Tongue (tissue), 2 donors: ENCODE results near the gene LSM14B. TPM values are rescaled to one million over a fixed set of nuclear protein-coding genes. Genes with fewer than 3 reads are reported as not detected.

Source experiments
- DNase-seq: peaks from one replicate; pipeline ENCODE4 v3.0.0-alpha.2; 2015
- total RNA-seq: library from RNA; depleted of rRNA; stranded (reverse); fragments of >200 nt; gene quantifications from one replicate; pipeline ENCODE4 v1.2.3, GENCODE V29; 2014

Gene LSM14B
- total RNA-seq, 1 donor from 2014 or later, result 82.9 TPM

DNA sequence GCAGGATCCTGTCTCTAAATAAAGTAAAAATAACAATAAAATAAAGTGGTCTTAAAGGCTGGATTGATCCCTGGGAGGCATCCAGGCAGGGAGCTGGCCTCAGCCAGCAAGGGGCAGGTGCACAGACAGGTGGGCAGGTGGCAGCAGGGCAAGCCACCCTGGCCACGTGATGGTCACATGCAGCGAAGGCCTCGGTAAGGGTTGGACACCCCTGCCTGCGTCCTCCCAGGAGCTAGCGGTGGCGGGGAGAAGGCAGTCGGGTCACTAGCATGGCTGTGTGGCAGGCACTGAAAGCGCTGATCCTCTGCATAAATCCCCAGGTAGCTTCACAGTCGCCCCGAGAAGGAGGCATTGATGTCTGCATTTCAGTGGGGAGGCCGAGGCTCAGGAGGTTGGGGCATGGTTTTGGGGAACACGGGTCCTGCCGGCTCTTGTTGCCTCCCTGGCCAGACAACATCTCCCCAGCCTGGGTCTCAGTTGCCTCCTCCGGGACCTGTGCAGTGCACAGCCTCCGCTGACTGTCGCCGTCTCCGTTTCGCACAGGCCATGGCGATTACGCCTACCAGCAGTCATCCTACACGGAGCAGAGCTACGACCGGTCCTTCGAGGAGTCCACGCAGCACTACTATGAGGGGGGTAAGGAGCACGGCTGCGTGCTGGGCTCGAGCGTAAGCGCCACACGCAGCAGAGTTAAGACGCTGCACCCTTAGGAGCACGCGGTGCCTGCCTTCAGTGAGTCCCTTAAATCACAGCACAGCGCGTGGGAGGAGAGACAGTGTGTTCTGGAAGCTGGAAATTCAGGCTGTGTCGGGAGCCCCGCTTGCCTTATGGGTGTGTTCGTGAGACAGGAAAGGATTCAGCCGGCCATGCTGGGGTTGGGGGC lies 42.8 kb downstream of the LSM14B start:
- no peak for DNase-seq

DNA sequence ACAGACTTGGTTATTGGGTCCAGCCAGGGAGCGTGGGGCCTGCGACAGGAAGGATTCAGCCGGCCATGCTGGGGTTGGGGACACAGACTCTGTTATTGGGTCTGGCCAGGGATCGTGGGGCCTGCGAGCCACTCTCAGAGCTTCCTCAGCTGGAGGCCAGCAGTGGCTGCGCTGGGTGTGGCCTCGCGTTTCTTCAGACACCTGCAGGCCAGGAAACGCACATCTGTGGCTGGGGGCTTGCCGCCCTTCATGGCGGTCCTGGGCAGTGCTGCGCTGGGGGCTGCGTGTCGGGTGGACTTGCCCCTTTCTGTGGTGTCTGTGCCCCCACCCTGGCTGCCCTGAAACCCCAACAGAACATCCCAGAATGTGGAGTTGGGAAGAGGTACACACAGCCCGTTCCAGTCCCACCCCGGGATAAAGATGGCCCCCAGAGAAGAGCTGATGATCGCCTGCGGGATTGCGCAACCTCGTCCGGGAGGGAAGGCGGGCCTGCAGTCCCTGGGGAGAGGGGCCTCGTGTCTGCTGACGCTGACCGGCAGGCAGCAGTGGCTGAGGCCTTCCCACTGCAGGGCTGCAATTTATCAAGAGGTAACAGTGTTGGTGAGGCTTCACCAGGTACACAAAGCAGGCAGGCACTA lies 43.6 kb downstream of the LSM14B start:
- no peak for DNase-seq

DNA sequence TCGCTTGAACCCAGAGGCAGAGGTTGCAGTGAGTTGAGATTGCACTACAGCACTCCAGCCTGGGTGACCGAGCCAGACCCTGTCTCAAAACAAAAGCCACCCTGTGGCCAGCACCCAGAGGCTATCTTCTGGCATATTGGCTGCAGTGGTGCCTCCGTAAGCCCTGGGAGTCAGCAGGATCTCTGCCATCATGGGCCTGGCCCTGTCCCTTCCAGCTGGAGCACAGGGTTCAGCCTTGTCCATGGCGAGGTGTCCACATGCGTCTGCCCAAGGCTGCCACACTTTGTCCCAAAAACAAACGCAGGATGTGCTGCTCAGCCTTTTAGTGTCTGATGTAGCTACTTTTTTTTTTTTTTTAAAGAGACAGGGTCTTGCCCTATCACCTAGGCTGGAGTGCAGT lies 45.2 kb downstream of the LSM14B start:
- no peak for DNase-seq

DNA sequence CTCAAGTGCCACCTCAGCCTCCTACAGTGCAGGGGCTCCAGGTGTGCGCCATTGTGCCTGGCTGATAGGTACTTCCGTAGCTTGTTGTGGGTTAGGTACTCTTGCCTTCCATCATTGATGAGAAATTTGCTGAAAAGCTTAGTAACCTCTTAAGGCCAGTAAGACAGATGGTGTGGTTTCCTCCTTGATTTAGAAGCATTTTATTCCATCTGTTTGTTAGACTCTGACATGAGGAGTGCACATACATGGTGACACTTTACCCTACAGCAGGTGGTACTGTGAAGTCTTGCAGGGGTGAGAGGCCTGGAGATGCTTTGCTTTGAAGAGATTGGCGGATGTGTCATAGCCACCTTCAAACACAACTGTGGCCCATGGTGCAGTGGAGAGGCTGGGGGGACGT lies 45.8 kb downstream of the LSM14B start:
- no peak for DNase-seq

DNA sequence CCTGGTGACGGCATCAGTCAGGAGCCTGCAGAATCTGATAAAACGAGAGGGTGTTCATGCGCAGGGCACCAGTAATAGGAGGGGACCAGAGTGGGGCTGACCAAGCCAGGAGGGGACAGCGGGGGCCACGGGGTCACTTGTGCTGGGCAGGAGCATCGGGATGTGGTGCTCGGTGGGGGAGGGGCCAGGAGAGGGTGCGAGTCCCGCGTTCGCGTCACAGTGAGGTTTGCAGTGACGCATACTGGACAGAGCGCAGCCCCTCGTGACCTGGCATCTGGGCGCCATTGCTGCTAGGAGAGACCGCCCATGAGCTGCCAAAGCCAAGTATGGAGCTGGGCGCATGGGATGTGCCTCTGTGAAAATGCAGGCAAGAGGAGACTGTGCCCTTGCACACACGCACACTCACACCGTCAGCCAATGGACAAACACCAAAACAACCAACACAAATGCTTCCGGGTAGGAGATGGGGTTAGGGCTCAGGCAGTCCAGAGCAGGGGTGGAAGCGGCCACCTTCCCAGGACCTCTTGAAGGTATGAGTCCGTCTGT lies 46.7 kb downstream of the LSM14B start:
- DNase-seq, result no peak

DNA sequence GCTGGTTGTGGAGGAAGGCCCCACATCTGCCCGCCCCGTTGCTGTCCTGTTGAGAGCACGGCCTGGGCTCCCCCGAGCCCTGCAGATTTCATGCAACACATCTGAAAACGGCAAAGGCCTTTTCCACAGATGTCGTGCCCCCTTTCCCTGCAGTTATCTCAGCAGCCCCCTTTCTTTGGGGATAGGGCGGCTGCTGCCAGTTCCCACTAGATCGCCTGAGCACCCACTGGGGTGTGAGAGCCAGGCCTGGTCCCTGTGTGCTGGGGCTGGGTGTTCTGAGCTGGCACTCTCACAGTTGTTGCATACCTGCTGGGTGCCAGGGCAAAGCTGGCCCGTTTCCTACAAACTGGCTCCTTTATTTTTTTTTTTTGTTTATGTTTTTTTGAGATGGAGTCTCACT lies 48.3 kb downstream of the LSM14B start:
- no peak for DNase-seq

DNA sequence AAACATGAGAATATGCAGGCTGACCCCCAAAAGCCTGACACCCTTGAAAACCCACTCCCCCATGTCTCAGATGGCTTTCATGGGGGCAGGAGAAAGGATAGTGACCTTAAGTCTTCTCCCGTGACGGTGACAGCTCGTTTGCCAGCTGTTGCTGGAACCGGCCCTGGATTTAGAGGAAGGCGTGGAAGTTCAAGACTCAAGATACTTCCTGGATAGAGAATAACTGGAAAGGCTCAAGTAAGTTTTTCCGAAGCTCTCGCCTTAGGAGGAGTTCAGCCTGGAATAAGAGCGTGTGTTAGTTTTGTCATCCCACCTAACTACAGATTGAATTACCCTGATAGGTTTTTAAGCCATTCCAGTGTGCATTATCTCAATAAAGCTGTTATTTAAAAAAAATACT lies 49.0 kb downstream of the LSM14B start:
- no peak for DNase-seq

DNA sequence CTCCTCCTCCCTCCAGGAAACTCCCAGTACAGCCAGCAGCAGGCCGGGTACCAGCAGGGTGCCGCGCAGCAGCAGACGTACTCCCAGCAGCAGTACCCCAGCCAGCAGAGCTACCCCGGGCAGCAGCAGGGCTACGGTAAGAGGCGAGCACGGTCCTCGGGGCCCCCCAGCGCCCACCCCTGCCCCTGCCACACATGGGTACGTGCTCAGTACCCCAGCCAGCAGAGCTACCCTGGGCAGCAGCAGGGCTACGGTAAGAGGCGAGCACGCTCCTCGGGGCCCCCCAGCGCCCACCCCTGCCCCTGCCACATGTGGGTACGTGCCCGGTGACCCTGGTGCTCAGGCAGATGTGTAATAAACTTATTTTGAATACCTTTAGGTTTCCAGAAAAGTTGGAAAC lies 50.4 kb downstream of the LSM14B start:
- DNase-seq, result no peak

DNA sequence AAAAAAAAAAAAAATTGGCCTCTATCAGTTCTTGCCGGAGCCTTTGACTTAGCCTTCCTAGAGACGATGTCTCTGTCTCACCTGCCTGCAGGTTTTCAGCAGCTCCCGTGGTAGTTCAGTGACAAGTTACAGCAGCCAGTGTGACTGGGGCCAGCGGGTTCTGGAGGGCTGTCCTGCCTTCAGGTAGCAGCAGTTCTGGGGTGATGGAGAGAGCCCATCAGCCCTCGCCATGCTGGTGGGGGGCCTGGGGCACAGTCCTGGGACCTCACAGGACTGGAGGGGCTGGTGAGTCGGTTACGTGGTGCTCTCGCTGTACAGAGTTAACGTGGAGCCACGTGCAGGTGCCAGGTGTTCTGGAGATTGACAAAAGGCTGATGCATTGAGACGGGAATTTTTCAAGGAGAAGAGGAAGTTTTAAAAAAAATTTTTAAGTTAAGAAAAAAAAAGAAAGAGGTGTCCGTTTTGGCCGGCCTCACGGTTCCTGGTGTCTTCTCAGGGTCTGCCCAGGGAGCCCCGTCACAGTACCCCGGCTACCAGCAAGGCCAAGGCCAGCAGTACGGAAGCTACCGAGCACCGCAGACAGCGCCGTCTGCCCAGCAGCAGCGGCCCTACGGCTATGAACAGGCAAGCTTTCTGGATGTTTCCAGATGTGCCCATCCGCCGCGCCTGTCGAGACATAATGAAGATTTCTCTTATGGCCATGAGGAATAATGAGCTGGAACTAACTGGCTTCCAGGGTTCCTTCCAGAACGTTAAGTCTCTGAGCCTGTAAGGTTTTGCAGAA lies 51.9 kb downstream of the LSM14B start:
- no peak for DNase-seq

DNA sequence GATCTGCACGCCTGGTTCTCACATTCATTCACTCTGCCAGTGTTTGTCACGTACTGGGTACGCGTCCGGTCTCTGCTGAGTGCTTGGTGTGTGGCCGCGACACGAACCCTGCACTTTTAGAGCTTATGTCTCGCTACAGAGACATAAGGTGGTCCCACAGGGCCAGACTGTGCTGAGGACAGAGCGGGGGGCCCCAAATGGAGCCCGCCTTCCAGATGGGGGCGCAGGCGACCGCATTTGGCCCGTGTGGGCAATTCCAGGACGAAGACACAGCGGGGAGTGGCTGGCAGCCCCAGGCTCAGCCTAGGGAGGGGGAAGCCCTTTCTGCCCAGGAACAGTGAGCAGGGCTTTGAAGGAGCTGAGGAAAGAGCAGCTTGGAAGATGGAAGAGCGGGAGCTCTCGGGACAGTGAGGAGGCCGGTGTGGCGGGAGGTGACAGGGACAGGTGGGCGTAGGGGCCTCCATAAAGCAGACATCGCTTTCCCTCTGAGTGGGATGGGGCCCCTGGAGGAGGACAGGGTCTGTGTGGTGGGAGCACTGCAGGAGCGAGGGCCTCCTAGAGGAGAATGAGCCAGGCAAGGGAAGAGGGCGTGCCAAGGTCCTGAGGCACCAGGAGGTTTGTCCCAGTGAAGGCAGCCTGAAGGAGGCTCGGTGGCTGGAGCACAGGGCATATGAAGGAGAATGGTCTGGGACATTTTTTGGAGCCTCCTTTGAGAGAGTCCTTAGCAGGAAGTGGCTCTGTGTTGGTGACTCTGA lies 52.8 kb downstream of the LSM14B start:
- no peak for DNase-seq

DNA sequence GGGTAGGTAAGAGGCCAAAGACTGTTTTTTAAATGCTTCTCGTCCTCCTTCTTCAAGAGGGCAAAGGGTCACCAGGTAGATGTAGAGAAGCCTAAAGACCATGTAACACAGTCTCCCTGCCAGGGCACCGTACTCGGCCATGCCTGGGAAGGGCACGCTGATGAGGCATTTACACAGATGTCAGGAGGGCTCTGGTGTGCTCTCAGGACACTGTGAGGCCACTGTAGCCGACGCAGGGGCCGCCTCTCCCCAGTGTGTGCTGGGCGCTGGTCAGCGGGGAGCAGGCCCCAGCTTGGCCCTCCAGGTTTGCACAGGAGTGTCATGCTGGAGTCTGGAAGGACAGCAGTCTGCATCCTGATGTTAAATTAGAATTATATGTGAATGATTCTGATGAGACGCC lies 53.4 kb downstream of the LSM14B start:
- no peak for DNase-seq

DNA sequence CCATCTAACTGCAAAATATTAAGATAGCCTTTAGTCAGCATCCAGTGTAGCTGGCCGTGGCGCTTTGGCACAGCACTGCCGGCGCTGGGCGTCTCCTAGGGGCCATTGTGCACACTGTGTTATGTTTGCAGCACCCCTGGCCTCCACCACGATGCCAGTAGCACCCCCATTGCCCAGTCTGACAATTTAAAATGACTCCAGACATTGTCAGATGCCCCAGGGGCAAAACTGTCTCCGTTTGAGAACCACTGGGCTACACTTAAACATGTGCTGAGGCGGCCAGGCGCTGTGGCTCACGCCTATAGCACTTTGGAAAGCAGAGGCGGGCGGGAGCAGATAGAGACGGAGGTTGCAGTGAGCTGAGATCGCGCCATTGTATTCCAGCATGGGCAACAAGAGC lies 54.6 kb downstream of the LSM14B start:
- no peak for DNase-seq

DNA sequence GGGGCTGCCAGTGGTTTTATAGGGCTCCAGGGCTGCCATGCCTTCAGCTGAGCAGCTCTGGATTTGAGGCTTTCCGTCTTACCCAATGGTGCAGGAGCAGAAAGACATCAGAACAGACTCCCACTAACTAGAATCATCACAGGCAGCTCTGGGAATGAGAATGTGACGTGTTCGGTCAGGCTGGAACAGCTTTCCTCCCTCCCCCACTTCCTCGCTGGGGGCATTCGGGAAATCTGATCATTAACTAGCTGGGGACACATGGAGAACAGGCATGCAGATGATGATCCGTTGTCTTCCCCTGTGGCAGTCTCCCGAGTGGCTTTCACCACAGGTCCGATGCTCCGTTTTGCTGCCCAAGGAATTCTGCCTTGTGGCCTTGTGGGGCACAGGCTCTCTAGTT lies 55.0 kb downstream of the LSM14B start:
- no peak for DNase-seq

DNA sequence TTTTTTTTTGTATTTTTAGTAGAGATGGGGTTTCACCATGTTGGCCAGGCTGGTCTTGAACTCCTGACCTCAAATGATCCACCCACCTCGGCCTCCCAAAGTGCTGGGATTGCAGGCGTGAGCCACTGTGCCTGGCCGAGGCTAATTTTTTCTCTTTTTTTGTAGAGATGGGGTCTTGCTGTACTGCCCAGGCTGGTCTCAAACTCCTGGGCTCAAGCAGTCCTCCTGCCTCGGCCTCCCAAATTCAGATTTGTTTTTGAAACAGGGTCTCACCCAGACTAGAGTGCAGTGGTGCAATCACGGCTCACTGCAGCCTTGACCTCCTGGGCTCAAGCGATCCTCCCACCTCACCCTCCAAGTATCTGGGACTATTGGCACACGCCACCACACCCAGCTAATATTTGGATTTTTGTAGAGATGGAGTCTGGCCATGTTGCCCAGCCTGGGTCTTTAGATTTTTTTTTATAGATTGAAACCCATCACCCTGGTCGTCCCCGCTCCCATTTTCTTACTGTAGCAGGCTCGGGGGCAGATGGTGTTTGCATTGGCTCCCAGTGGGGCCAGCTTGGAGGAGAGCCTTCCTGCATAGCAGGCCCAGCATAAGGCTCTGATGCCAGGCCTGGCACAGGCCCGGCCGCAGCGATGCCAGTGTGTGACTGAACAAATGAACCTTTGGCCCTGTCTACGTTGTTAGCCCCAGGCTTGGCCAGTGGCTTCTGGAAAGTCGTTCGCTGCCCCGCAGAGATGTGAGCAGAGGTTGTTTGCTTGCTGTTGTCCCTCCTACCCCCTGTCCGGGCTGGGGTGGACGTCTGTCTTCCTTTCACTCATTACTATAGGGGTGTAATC lies 56.3 kb downstream of the LSM14B start:
- DNase-seq, result no peak

DNA sequence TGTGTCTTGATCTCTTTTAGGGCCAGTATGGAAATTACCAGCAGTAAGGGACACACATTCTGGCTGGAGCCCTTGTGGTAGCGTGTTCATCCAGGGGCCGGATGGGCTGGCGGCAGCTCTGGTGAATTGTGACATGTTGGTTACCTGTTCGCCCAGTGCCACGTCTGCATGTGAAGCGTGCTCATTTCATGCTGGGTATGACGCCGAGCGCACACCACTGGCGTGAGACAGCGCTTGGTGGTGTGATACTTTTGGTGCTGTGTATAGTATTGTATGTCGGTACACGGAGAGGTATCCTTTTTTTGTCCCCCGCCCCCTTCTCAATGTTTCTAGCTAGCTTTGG lies 56.9 kb downstream of the LSM14B start:
- DNase-seq, result no peak

DNA sequence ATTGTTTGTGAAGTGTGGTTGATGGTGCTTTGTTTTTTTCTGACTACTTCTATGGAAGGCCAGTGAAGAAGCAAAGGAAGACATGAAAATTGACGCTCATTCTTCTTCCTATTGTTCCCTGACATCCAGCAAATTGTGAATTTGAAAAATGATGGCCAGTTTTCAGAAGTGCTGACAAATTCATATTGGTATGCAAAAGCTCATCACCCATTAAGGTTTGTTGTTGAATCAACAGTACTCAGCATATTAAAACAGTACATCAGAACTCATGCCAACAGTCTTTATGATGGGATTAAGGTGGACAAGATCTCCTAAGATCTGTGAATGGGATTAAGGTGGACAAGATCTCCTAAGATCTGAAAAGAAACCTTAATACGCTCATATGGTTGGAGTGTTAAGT lies 59.5 kb downstream of the LSM14B start:
- DNase-seq, result no peak

DNA sequence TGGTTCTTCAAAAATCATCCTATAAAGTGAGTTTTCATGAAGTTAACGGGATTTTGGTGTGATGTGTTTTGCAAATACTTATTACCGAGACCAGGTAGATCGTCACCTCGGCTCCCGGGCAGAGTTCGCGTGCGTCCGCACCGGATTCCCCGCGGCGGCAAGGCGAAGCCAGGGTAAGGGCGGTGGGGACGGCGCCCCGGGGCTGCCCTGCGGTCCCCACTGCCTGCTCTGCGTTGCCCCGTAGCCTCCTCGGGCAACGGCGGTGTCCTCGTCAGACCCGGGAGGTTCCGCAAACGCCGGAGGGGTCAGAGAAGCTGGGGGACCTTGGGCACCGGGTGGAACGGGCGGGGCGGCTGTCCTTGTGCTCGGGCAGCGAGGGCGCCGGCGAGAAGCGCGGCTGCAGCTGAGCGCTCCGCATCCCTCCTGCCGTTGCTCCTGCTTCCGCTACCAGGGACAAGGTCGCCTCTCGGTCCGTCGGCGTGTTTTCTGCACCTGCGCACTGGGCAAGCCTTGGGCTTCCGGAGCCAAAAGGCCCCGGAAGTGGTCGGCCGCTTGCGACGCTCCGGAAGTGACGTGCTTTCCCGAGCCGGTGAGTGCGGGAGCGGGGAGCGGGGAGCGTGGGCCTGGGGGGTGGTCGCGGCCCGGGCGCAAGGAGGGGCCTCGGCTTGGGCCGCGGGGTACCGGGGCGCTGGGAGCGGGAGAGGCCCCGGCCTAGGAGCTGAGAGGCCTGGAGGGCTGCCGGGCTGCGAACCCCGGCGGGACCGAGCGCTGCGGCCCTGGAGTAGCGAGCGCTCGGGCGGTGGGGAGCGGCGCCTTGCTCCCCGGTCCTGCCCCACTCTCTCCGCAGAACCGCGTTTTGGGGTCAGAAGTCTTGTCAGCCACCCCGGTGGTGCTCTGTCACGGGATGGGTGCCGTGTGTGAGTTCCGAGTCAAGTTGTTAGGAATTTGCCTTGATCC lies 60.5 kb downstream of the LSM14B start, which contains the start of gene MTG2:
MTG2 (plus strand) TSS at position 560 of the 957 bp plus-strand sequence. CDS start 10,393 bp downstream, outside the sequence.
- peak; percentile 98 for DNase-seq

DNA sequence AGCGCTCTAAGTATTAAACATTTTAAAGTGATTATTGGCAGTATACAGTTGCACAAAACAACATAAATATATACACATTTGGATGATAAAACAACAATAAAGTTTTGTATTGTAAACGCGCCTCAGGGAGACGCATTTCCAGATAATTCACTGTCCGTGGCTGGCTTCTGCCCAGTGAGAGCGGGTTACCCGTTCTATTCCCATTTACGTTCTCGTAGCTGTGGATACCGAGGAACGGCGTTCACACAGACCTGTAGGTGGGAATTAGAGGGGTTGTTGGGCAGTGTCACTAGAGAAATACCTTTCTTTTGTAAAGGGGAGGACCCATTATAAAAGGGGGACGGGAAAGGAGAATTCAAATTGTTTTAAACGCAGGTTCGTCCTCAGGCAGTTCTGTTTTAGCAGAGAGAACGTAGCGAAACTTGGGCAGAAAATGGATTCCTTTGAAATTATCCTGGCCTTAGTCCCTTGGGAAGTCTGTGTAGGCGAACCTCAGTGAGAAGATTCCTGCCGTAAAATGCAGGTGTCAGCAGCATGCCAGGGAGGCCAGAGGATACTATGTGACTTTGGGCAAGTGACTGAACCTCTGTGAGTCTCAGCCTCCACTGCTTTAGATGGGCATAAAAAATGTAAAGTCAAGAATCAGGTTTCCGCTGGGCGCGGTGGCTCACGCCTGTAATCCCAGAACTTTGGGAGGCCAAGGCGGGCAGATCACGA lies 61.3 kb downstream of the LSM14B start:
- no peak for DNase-seq
